ENCODE data around the gene ARHGEF10L.

ARHGEF10L gene

GRCh38 chr1:17615959-17616358, 76.5 kb downstream of the ARHGEF10L start:
- Histone ChIP-seq H3K27ac (peak overlapping the region; percentile 98), H3K4me3 (no peak overlapping the region)
- DNase-seq (ENCODE audit: low spot score): no peak
- TF ChIP-seq CTCF (IDR thresholded peaks at IDR 0.05): no peak

- H3K4me3 ChIP-seq: no peak overlapping the region
- TF ChIP-seq CTCF (IDR thresholded peaks at IDR 0.05): no peak
- no peak for DNase-seq (ENCODE audit: low spot score)
- H3K27ac ChIP-seq: peak overlapping the region; percentile 98
Observed at GRCh38 chr1:17616731-17617279, 77.3 kb downstream of the ARHGEF10L start.

- H3K4me3 ChIP-seq: peak overlapping the region; percentile 70
- peak overlapping the region; percentile 98 for H3K27ac ChIP-seq
- no peak for TF ChIP-seq CTCF (IDR thresholded peaks at IDR 0.05)
- DNase-seq (ENCODE audit: low spot score): peak; percentile 93
Observed at GRCh38 chr1:17617787-17618557, 78.5 kb downstream of the ARHGEF10L start.

GRCh38 chr1:17618558-17619247, 79.2 kb downstream of the ARHGEF10L start:
- peak; percentile 91 for DNase-seq (ENCODE audit: low spot score)
- H3K4me3 ChIP-seq: peak overlapping the region; percentile 70
- no peak for TF ChIP-seq CTCF (IDR thresholded peaks at IDR 0.05)
- H3K27ac ChIP-seq: peak overlapping the region; percentile 98

- H3K4me3 ChIP-seq: peak overlapping the region; percentile 70
- peak overlapping the region; percentile 98 for H3K27ac ChIP-seq
- no peak for TF ChIP-seq CTCF (IDR thresholded peaks at IDR 0.05)
- no peak for DNase-seq (ENCODE audit: low spot score)
Observed at GRCh38 chr1:17620448-17620847, 81.0 kb downstream of the ARHGEF10L start.

GRCh38 chr1:17621691-17622090, 82.2 kb downstream of the ARHGEF10L start:
- no peak for DNase-seq (ENCODE audit: low spot score)
- no peak for TF ChIP-seq CTCF (IDR thresholded peaks at IDR 0.05)
- H3K4me3 ChIP-seq: no peak overlapping the region
- H3K27ac ChIP-seq: peak overlapping the region; percentile 98

All from coronary artery (tissue), 2 donors.